B cell (primary cell): ENCODE data around the gene PLCL1. TPM values are rescaled to one million over a fixed set of nuclear protein-coding genes. Genes with fewer than 3 reads are reported as not detected.

ENCODE experiments used
- ATAC-seq: fragments of 200-7000 bp; cut with Tn5 transposase; one replicate; pipeline ENCODE4 v1.10.0; 2021; ENCODE audit warnings: low read depth, mild to moderate bottlenecking, moderate number of reproducible peaks, moderate library complexity
- CTCF ChIA-PET: fragments of 350-600 bp; sonication (Branson Sonifier 250); formaldehyde crosslinking; loops from one replicate; lab custom pipeline; 2021; ENCODE audit warnings: antibody characterized with exemption, inconsistent platforms; lab: Charles Lee
- POLR2A ChIA-PET: fragments of 350-600 bp; sonication (Branson Sonifier 250); formaldehyde crosslinking; loops from one replicate; lab custom pipeline; 2021; ENCODE audit warnings: antibody characterized with exemption; lab: Charles Lee
- DNase-seq: peaks from one replicate; pipeline ENCODE4 v3.0.0; 2013
- H2AFZ ChIP-seq: 2 replicates; pipeline ENCODE4 v1.6.1; 2012; ENCODE audit warnings: mild to moderate bottlenecking, low read depth, low read length; ENCODE audit not compliant: insufficient read depth, poor library complexity, severe bottlenecking
- H3K27ac ChIP-seq, 2 donors: 1 replicate in 1 of 2; 2 replicates in 1 of 2; pipeline ENCODE4 v1.5.1; 2012 to 2013; ENCODE audit warnings: low read length in 2 of 2, mild to moderate bottlenecking in 2 of 2, moderate library complexity in 1 of 2
- H3K27me3 ChIP-seq, 4 experiments: fragments of 200-600 bp in 1 of 4; sonication (generic) in 1 of 4; replicated peaks in 1 of 4; 1 replicate in 2 of 4; 2 replicates in 2 of 4; pipeline versions ENCODE4 v1.6.1 to v1.7.0; 2013 to 2016; ENCODE audit warnings: low read length in 3 of 4, mild to moderate bottlenecking in 2 of 4, mixed read lengths in 1 of 4, moderate library complexity in 1 of 4; ENCODE audit not compliant: insufficient read depth in 4 of 4, control insufficient read depth in 3 of 4; ENCODE audit errors: control extremely low read depth in 1 of 4
- H3K36me3 ChIP-seq, 2 experiments: replicated peaks in 1 of 2; 1 replicate in 1 of 2; 2 replicates in 1 of 2; pipeline versions ENCODE4 v1.6.1 to v1.7.1; 2013; ENCODE audit warnings: low read length in 1 of 2; ENCODE audit not compliant: insufficient read depth in 2 of 2, control insufficient read depth in 1 of 2; ENCODE audit errors: control extremely low read depth in 1 of 2, extremely low read depth in 1 of 2
- H3K4me1 ChIP-seq, 2 donors: fragments of 200-600 bp in 1 of 2; sonication (generic) in 1 of 2; 1 replicate in 1 of 2; 2 replicates in 1 of 2; pipeline versions ENCODE4 v1.5.1 to v1.6.1; 2013 to 2017; ENCODE audit warnings: low read length in 2 of 2; ENCODE audit not compliant: control insufficient read depth in 2 of 2, insufficient read depth in 2 of 2
- H3K4me2 ChIP-seq: replicated peaks from 2 replicates; pipeline ENCODE3; 2012; ENCODE audit warnings: mild to moderate bottlenecking, low read depth, low read length; ENCODE audit not compliant: poor library complexity, severe bottlenecking
- H3K4me3 ChIP-seq, 5 experiments: fragments of 200-600 bp in 1 of 5; sonication (generic) in 1 of 5; 1 replicate in 3 of 5; 2 replicates in 2 of 5; pipeline versions ENCODE4 v1.5.1 to v1.7.0; 2011 to 2016; ENCODE audit warnings: low read length in 4 of 5, mild to moderate bottlenecking in 4 of 5, low read depth in 2 of 5, control low read depth in 1 of 5, moderate library complexity in 1 of 5; ENCODE audit not compliant: insufficient read depth in 1 of 5; ENCODE audit errors: control extremely low read depth in 1 of 5, extremely low read depth in 1 of 5
- H3K79me2 ChIP-seq: fragments of 200-600 bp; sonication (generic); one replicate; pipeline ENCODE4 v1.6.0; 2016; ENCODE audit warnings: low read length; ENCODE audit not compliant: control insufficient read depth, insufficient read depth
- H3K9ac ChIP-seq: fragments of 200-600 bp; sonication (generic); 2 replicates; pipeline ENCODE4 v1.6.1; 2017; ENCODE audit warnings: mild to moderate bottlenecking, low read length, moderate library complexity
- H3K9me3 ChIP-seq, 3 donors: one replicate each; pipeline versions ENCODE4 v1.6.1 to v1.7.1; 2013; ENCODE audit warnings: low read length in 2 of 3; ENCODE audit not compliant: control insufficient read depth in 2 of 3, insufficient read depth in 1 of 3; ENCODE audit errors: control extremely low read depth in 1 of 3
- H4K20me1 ChIP-seq: 2 replicates; pipeline ENCODE4 v1.6.0; 2012; ENCODE audit warnings: mild to moderate bottlenecking, low read length; ENCODE audit not compliant: insufficient read depth, control insufficient read depth, poor library complexity, severe bottlenecking
- H3K27ac Mint-ChIP-seq: one replicate; pipeline ENCODE4 v1.8.0; 2021; ENCODE audit warnings: mixed read lengths
- H3K27me3 Mint-ChIP-seq: one replicate; pipeline ENCODE4 v1.8.0; 2021; ENCODE audit warnings: mixed read lengths
- H3K4me1 Mint-ChIP-seq: one replicate; pipeline ENCODE4 v1.8.0; 2021; ENCODE audit warnings: mixed read lengths
- H3K4me3 Mint-ChIP-seq: one replicate; pipeline ENCODE4 v1.8.0; 2021; ENCODE audit warnings: mixed read lengths
- H3K9me3 Mint-ChIP-seq: one replicate; pipeline ENCODE4 v1.8.0; 2022; ENCODE audit warnings: mixed read lengths; ENCODE audit not compliant: insufficient read depth
- CTCF ChIP-seq: fragments of 200-600 bp; IDR thresholded peaks from one replicate; pipeline ENCODE4 v1.8.0; 2022; ENCODE audit warnings: antibody characterized with exemption, mild to moderate bottlenecking
- EZH2 ChIP-seq: IDR thresholded peaks from 2 replicates; pipeline ENCODE4 v1.6.1; 2012; ENCODE audit warnings: borderline replicate concordance, low read depth, mild to moderate bottlenecking, moderate library complexity, low read length; ENCODE audit not compliant: insufficient read depth, poor library complexity, severe bottlenecking
- WGBS: methylation state at CpG from one replicate; pipeline ENCODE4 v1.1.5; 2013; ENCODE audit warnings: missing lambda C conversion rate; ENCODE audit not compliant: insufficient coverage; 5-methylcytosine and 5-hydroxymethylcytosine counted together
- intact Hi-C: fragments of 100-400 bp; cut with micrococcal nuclease; formaldehyde crosslinking; loops from one replicate; pipeline ENCODE4 v1.10.0; 2022
- polyA plus RNA-seq: library from polyadenylated mRNA; depleted of rRNA; stranded (reverse); fragments of >200 nt; gene quantifications from 2 replicates; pipeline ENCODE4 v1.2.3, GENCODE V29; 2012
- total RNA-seq, 2 donors: library from RNA; stranded (reverse); fragments of 120-200 nt in 1 of 2; gene quantifications; 1 replicate in 1 of 2; 2 replicates in 1 of 2; pipeline versions ENCODE4 v1.2.3 to v1.2.4, GENCODE V29; 2013 to 2022

PLCL1 gene
- total and polyA plus RNA-seq, 2 donors (not counting 1 experiment from before 2014, with no cell fraction given), result 0.07 to 0.25 TPM

- H3K79me2 ChIP-seq, result no peaks in the 10 kb centered on the region
- H3K36me3 ChIP-seq, result no peaks in the 10 kb centered on the region
- TF ChIP-seq CTCF (no peak), EZH2 (no peak)
- no peaks in the 10 kb centered on the region for H3K9me3 ChIP-seq
- Mint-ChIP-seq H3K27me3 (no peaks in the 10 kb centered on the region), H3K9me3 (no peaks in the 10 kb centered on the region), H3K4me1 (no peaks in the 10 kb centered on the region), H3K27ac (no peak overlapping the region), H3K4me3 (no peak overlapping the region)
- no peak overlapping the region for H3K4me2 ChIP-seq
- ChIA-PET POLR2A (no interaction called here), CTCF (no interaction called here)
- ATAC-seq, result no peak
- no peak overlapping the region for H2AFZ ChIP-seq
- DNase-seq, result no peak
- intact Hi-C loops, result no loop called here
- no CpG with 5 or more reads among the region's 1 CpG for WGBS
- no peak overlapping the region for H3K4me3 ChIP-seq
- no peak overlapping the region for H3K27ac ChIP-seq
- H3K9ac ChIP-seq, result no peak overlapping the region
- no peaks in the 10 kb centered on the region for H4K20me1 ChIP-seq
- H3K4me1 ChIP-seq, result no peaks in the 10 kb centered on the region
- no peaks in the 10 kb centered on the region for H3K27me3 ChIP-seq
Measured at GRCh38 chr2:198116756-198117155, 312.4 kb downstream of the PLCL1 start.

GRCh38 chr2:198117406-198118041 is 313.1 kb downstream of the PLCL1 start:
- Histone ChIP-seq H3K79me2 (no peaks in the 10 kb centered on the region), H3K9me3 (no peaks in the 10 kb centered on the region), H4K20me1 (no peaks in the 10 kb centered on the region), H3K4me3 (no peak overlapping the region), H3K4me1 (no peaks in the 10 kb centered on the region), H3K27ac (no peak overlapping the region), H2AFZ (no peak overlapping the region), H3K27me3 (no peaks in the 10 kb centered on the region), H3K4me2 (no peak overlapping the region), H3K36me3 (no peaks in the 10 kb centered on the region), H3K9ac (no peak overlapping the region)
- no peak for ATAC-seq
- ChIA-PET CTCF (no interaction called here), POLR2A (no interaction called here)
- H3K9me3 Mint-ChIP-seq, result no peaks in the 10 kb centered on the region
- H3K4me3 Mint-ChIP-seq, result no peak overlapping the region
- H3K27me3 Mint-ChIP-seq, result no peaks in the 10 kb centered on the region
- WGBS, result no CpG with 5 or more reads among the region's 4 CpGs
- no peaks in the 10 kb centered on the region for H3K4me1 Mint-ChIP-seq
- intact Hi-C loops, result no loop called here
- no peak overlapping the region for H3K27ac Mint-ChIP-seq
- no peak for DNase-seq
- TF ChIP-seq EZH2 (no peak), CTCF (no peak)
